IMR-90 (cell line): ENCODE results near the gene MCTP1. TPM values are rescaled to one million over a fixed set of nuclear protein-coding genes. Genes with fewer than 3 reads are reported as not detected.

Source experiments
- ATAC-seq: fragments of 200-7000 bp; cut with Tn5 transposase; 2 replicates; pipeline ENCODE4 v1.9.1; 2020; ENCODE audit warnings: low read depth, mild to moderate bottlenecking, moderate library complexity
- BruUV-seq: library from RNA; stranded (reverse); fragments of 400-500 nt; replicated peaks from 2 replicates; lab custom pipeline; 2021; lab: Mats Ljungman, UMichigan
- CTCF ChIA-PET: fragments of 300-600 bp; formaldehyde crosslinking; extraction: SDS; loops from one replicate; lab custom pipeline; 2021; ENCODE audit warnings: antibody characterized with exemption; lab: Yijun Ruan, JAX
- POLR2A ChIA-PET: fragments of 300-600 bp; sonication (Branson Sonifier 250); formaldehyde crosslinking; loops from one replicate; lab custom pipeline; 2022; ENCODE audit warnings: antibody characterized with exemption; ENCODE audit not compliant: unreplicated experiment; lab: Charles Lee
- DNase-seq: peaks from one replicate; pipeline ENCODE4 v3.0.0; 2013
- H2AFZ ChIP-seq: replicated peaks from 2 replicates; pipeline ENCODE3; 2013; ENCODE audit warnings: low read length, mild to moderate bottlenecking; ENCODE audit not compliant: poor library complexity
- H2AK5ac ChIP-seq: 2 replicates; pipeline ENCODE4 v1.6.1; 2013; ENCODE audit warnings: low read depth, low read length, inconsistent platforms
- H2AK9ac ChIP-seq: replicated peaks from 2 replicates; pipeline ENCODE3; 2013; ENCODE audit warnings: mild to moderate bottlenecking, low read depth, low read length, moderate library complexity; ENCODE audit not compliant: poor library complexity
- H2BK120ac ChIP-seq: 2 replicates; pipeline ENCODE4 v1.6.1; 2013; ENCODE audit warnings: low read depth, low read length, inconsistent platforms
- H2BK15ac ChIP-seq: 3 replicates; pipeline ENCODE4 v1.6.1; 2013; ENCODE audit warnings: low read depth, low read length, inconsistent platforms
- H2BK20ac ChIP-seq: 2 replicates; pipeline ENCODE4 v1.6.1; 2013; ENCODE audit warnings: low read depth, mild to moderate bottlenecking, inconsistent platforms, low read length, moderate library complexity
- H2BK5ac ChIP-seq: 2 replicates; pipeline ENCODE4 v1.6.1; 2013; ENCODE audit warnings: mild to moderate bottlenecking, low read depth, low read length, inconsistent platforms; ENCODE audit not compliant: poor library complexity, severe bottlenecking
- H3K14ac ChIP-seq: replicated peaks from 2 replicates; pipeline ENCODE4 v1.6.1; 2013; ENCODE audit warnings: low read depth, low read length, inconsistent platforms
- H3K18ac ChIP-seq: 2 replicates; pipeline ENCODE4 v1.6.1; 2013; ENCODE audit warnings: low read depth, low read length, control low read depth
- H3K23ac ChIP-seq: 2 replicates; pipeline ENCODE4 v1.6.1; 2013; ENCODE audit warnings: low read depth, low read length, inconsistent platforms
- H3K27ac ChIP-seq: 2 replicates; pipeline ENCODE4 v1.5.1; 2013; ENCODE audit warnings: mild to moderate bottlenecking, control low read depth, low read length; ENCODE audit not compliant: insufficient read depth
- H3K27me3 ChIP-seq: 2 replicates; pipeline ENCODE4 v1.6.1; 2013; ENCODE audit warnings: low read length; ENCODE audit not compliant: control insufficient read depth, insufficient read depth
- H3K36me3 ChIP-seq: 2 replicates; pipeline ENCODE4 v1.6.1; 2013; ENCODE audit warnings: low read length, mixed read lengths; ENCODE audit not compliant: control insufficient read depth, insufficient read depth
- H3K4ac ChIP-seq: 2 replicates; pipeline ENCODE4 v1.6.1; 2013; ENCODE audit warnings: low read depth, low read length, inconsistent platforms
- H3K4me1 ChIP-seq: 2 replicates; pipeline ENCODE4 v1.6.1; 2013; ENCODE audit warnings: low read length, mixed read lengths; ENCODE audit not compliant: control insufficient read depth, insufficient read depth
- H3K4me2 ChIP-seq: 2 replicates; pipeline ENCODE4 v1.6.1; 2013; ENCODE audit warnings: low read depth, mild to moderate bottlenecking, control low read depth, low read length, moderate library complexity
- H3K4me3 ChIP-seq: 2 replicates; pipeline ENCODE4 v1.5.1; 2013; ENCODE audit warnings: low read depth, mild to moderate bottlenecking, control low read depth, low read length, moderate library complexity; ENCODE audit not compliant: insufficient read depth
- H3K56ac ChIP-seq: 2 replicates; pipeline ENCODE4 v1.6.1; 2013; ENCODE audit warnings: low read length, inconsistent platforms; ENCODE audit not compliant: insufficient read depth; ENCODE audit errors: extremely low read depth
- H3K79me1 ChIP-seq, 2 experiments: 2 replicates each; pipeline ENCODE4 v1.6.1; 2013; ENCODE audit warnings: low read length in 2 of 2, inconsistent platforms in 1 of 2, low read depth in 1 of 2
- H3K9ac ChIP-seq: 2 replicates; pipeline ENCODE4 v1.6.1; 2013; ENCODE audit warnings: low read depth, low read length, control low read depth
- H3K9me1 ChIP-seq: 2 replicates; pipeline ENCODE4 v1.6.1; 2013; ENCODE audit warnings: low read length, inconsistent platforms; ENCODE audit not compliant: insufficient read depth
- H3K9me3 ChIP-seq: 2 replicates; pipeline ENCODE4 v1.6.1; 2013; ENCODE audit warnings: low read length; ENCODE audit not compliant: control insufficient read depth, insufficient read depth
- H4K20me1 ChIP-seq: 2 replicates; pipeline ENCODE4 v1.6.1; 2013; ENCODE audit warnings: low read length, inconsistent platforms; ENCODE audit not compliant: insufficient read depth
- H4K5ac ChIP-seq: 2 replicates; pipeline ENCODE4 v1.6.1; 2013; ENCODE audit warnings: mild to moderate bottlenecking, low read depth, low read length, control low read depth
- H4K8ac ChIP-seq, 2 experiments: 2 replicates each; pipeline ENCODE4 v1.6.1; 2013; ENCODE audit warnings: low read depth in 2 of 2, low read length in 2 of 2, control low read depth in 1 of 2, inconsistent platforms in 1 of 2
- H4K91ac ChIP-seq: 2 replicates; pipeline ENCODE4 v1.6.1; 2013; ENCODE audit warnings: low read depth, low read length, inconsistent platforms; ENCODE audit not compliant: insufficient read depth
- CTCF ChIP-seq: conservative IDR thresholded peaks from 2 replicates; pipeline ENCODE4 v1.5.1; 2012; ENCODE audit warnings: mild to moderate bottlenecking, low read depth, low read length, improper control_type of control experiment
- WGBS, 2 experiments: methylation state at CpG; one replicate each; pipeline versions ENCODE4 v1.1.5 to v1.1.7; 2013; ENCODE audit warnings: missing lambda C conversion rate in 2 of 2; ENCODE audit not compliant: insufficient read length in 1 of 2; ENCODE audit errors: extremely low coverage in 2 of 2; 5-methylcytosine and 5-hydroxymethylcytosine counted together
- dilution Hi-C: fragments of 300-500 bp; cut with HindIII; formaldehyde crosslinking; loops from one replicate; pipeline ENCODE4 v1.14.3; 2018; ENCODE audit warnings: low sequenced_read_pairs; ENCODE audit not compliant: unreplicated experiment
- in situ Hi-C: fragments of 300-500 bp; cut with MboI; formaldehyde crosslinking; loops from 3 replicates; pipeline ENCODE4 v1.14.3; 2019; ENCODE audit warnings: low sequenced_read_pairs, inconsistent platforms, mixed read lengths
- intact Hi-C: fragments of 100-400 bp; cut with micrococcal nuclease; formaldehyde crosslinking; loops from 2 replicates; pipeline ENCODE4 v1.10.0; 2022
- polyA plus RNA-seq, 3 experiments: library from polyadenylated mRNA; depleted of rRNA; stranded (reverse); fragments of >200 nt; gene quantifications; 2 replicates each; pipeline ENCODE4 v1.2.3, GENCODE V29; 2012; ENCODE audit warnings: low replicate concordance in 1 of 3
- total RNA-seq: library from RNA; depleted of rRNA; stranded (reverse); fragments of >200 nt; gene quantifications from 2 replicates; pipeline ENCODE4 v1.2.3, GENCODE V29; 2012

The MCTP1 gene
- total and polyA plus RNA-seq, 2 of the 4 experiments (the other 2 are of a cell fraction) = 0.21 TPM; not detected in 1

- H2BK15ac ChIP-seq = no peak overlapping the region
- no peak overlapping the region for H2AK5ac ChIP-seq
- ATAC-seq (no peak), DNase-seq (no peak)
- CTCF ChIA-PET = no interaction called here
- no peaks in the 10 kb centered on the region for H3K79me1 ChIP-seq
- no peaks in the 10 kb centered on the region for H3K27me3 ChIP-seq
- dilution Hi-C loops = no loop called here
- in situ Hi-C loops = no loop called here
- POLR2A ChIA-PET = no interaction called here
- no peak overlapping the region for H2AFZ ChIP-seq
- H4K5ac ChIP-seq = no peak overlapping the region
- H3K56ac ChIP-seq = no peak overlapping the region
- no TSS peak for BruUV-seq
- no peak overlapping the region for H3K14ac ChIP-seq
- no peaks in the 10 kb centered on the region for H3K4me1 ChIP-seq
- H2BK5ac ChIP-seq = no peak overlapping the region
- H3K9ac ChIP-seq = no peak overlapping the region
- no peak overlapping the region for H4K91ac ChIP-seq
- H3K4ac ChIP-seq = no peak overlapping the region
- no peaks in the 10 kb centered on the region for H3K9me3 ChIP-seq
- H2AK9ac ChIP-seq = no peak overlapping the region
- no peak overlapping the region for H3K4me2 ChIP-seq
- H3K36me3 ChIP-seq = no peaks in the 10 kb centered on the region
- no peak overlapping the region for H3K27ac ChIP-seq
- no peak overlapping the region for H3K18ac ChIP-seq
- WGBS, 2 experiments = 100% methylated on average over 2 of the region's 2 CpGs; no CpG with 5 or more reads in 1 of the 2 experiments
- H4K8ac ChIP-seq = no peak overlapping the region
- no peak overlapping the region for H2BK20ac ChIP-seq
- intact Hi-C loops = no loop called here
- H3K23ac ChIP-seq = no peak overlapping the region
- no peak overlapping the region for H3K4me3 ChIP-seq
- no peaks in the 10 kb centered on the region for H4K20me1 ChIP-seq
- no peaks in the 10 kb centered on the region for H3K9me1 ChIP-seq
- TF ChIP-seq CTCF = no peak
- H2BK120ac ChIP-seq = no peak overlapping the region
Measured at GRCh38 chr5:95070453-95070852, 214.4 kb downstream of the MCTP1 start.
